GM20000 (cell line): Measurements from ENCODE around the gene HORMAD2.
"Not testable (repeated sequence)": the region's sequence is repeated elsewhere in the genome, so short reads cannot be mapped to it uniquely, and the experiment has no call there.

Experiments
- DNase-seq: peaks from one replicate; pipeline ENCODE4 v3.0.0; 2012; ENCODE audit warnings: low spot score
- CTCF ChIP-seq: IDR thresholded peaks from 2 replicates; pipeline ENCODE4 v1.5.1; 2012; ENCODE audit warnings: mild to moderate bottlenecking, control low read depth; ENCODE audit errors: extremely low read depth, missing control alignments

Gene HORMAD2

GRCh38 chr22:30211124-30211820, 131.0 kb downstream of the HORMAD2 start:
- no peak for TF ChIP-seq CTCF
- DNase-seq = no peak

GRCh38 chr22:30212363-30212995, 132.2 kb downstream of the HORMAD2 start:
- DNase-seq = no peak
- no peak for TF ChIP-seq CTCF

GRCh38 chr22:30212996-30213441, 132.8 kb downstream of the HORMAD2 start:
- no peak for TF ChIP-seq CTCF

GRCh38 chr22:30214703-30215407, 134.6 kb downstream of the HORMAD2 start:
- no peak for TF ChIP-seq CTCF
- DNase-seq = no peak

More at GRCh38 chr22:30212996-30213441, 132.8 kb downstream of the HORMAD2 start:
- no peak for DNase-seq

GRCh38 chr22:30216272-30216671, 136.0 kb downstream of the HORMAD2 start:
- not testable (repeated sequence) for DNase-seq

- no peak for TF ChIP-seq CTCF
- no peak for DNase-seq
Measured at GRCh38 chr22:30216710-30217109, 136.4 kb downstream of the HORMAD2 start.

GRCh38 chr22:30217698-30218560, 137.7 kb downstream of the HORMAD2 start:
- no peak for TF ChIP-seq CTCF
- DNase-seq = no peak
